Thyroid gland (tissue), 4 donors: Measurements from ENCODE around the gene FAM20C. TPM values are rescaled to one million over a fixed set of nuclear protein-coding genes. Genes with fewer than 3 reads are reported as not detected.

Experiments
- DNase-seq, 2 donors: peaks; one replicate each; pipeline ENCODE4 v3.0.0-alpha.2; 2019
- H3K27ac ChIP-seq, 3 donors: fragments of 200-600 bp; sonication (generic); 1 replicate in 2 of 3; 2 replicates in 1 of 3; pipeline ENCODE4 v1.5.1; 2016 to 2019; ENCODE audit warnings: mild to moderate bottlenecking in 1 of 3, moderate library complexity in 1 of 3
- H3K27me3 ChIP-seq: fragments of 200-600 bp; sonication (generic); one replicate; pipeline ENCODE4 v1.5.1; 2019
- H3K36me3 ChIP-seq, 2 donors: fragments of 200-600 bp; sonication (generic); one replicate each; pipeline ENCODE4 v1.5.1; 2016 to 2019
- H3K4me1 ChIP-seq, 2 donors: fragments of 200-600 bp; sonication (generic); one replicate each; pipeline ENCODE4 v1.5.1; 2017 to 2019
- H3K4me3 ChIP-seq, 3 donors: fragments of 200-600 bp; sonication (generic); replicated peaks in 1 of 3; 1 replicate in 2 of 3; 2 replicates in 1 of 3; pipeline ENCODE4 v1.5.1; 2016; ENCODE audit warnings: mild to moderate bottlenecking in 1 of 3
- H3K9me3 ChIP-seq: fragments of 200-600 bp; sonication (generic); one replicate; pipeline ENCODE4 v1.5.1; 2017
- CTCF ChIP-seq, 6 experiments: fragments of 200-600 bp in 3 of 6; fragments of 450-650 bp in 3 of 6; sonication (generic) in 3 of 6; IDR thresholded peaks; one replicate each; pipeline ENCODE4 v1.5.1; 2016 to 2019; ENCODE audit warnings: antibody characterized with exemption in 6 of 6, mild to moderate bottlenecking in 2 of 6, inconsistent platforms in 1 of 6, moderate library complexity in 1 of 6
- POLR2A ChIP-seq, 2 donors: fragments of 450-650 bp; IDR thresholded peaks; one replicate each; pipeline ENCODE4 v1.6.1; 2017; ENCODE audit warnings: antibody characterized with exemption in 2 of 2, mild to moderate bottlenecking in 2 of 2, moderate library complexity in 1 of 2
- WGBS, 2 donors: methylation state at CpG; one replicate each; pipeline ENCODE4 v1.1.5; 2017; 5-methylcytosine and 5-hydroxymethylcytosine counted together
- intact Hi-C: fragments of 100-400 bp; cut with DNase I; formaldehyde crosslinking; loops from one replicate; pipeline ENCODE4 v1.15.1; 2023
- total RNA-seq, 4 donors: library from RNA; depleted of rRNA; stranded (reverse); fragments of >200 nt; gene quantifications; one replicate each; pipeline ENCODE4 v1.2.3, GENCODE V29; 2016

FAM20C gene
- total RNA-seq, 4 donors from 2014 or later, result 14.0 to 41.8 (median 23.3) TPM

GRCh38 chr7:155469-155900 is 36.9 kb upstream of the FAM20C start:
- Histone ChIP-seq H3K27me3 (no peaks in the 10 kb centered on the region), H3K9me3 (no peaks in the 10 kb centered on the region), H3K4me1 (peaks cover 6 to 7% of the 10 kb centered on the region in 2 donors), H3K27ac (no peak overlapping the region), H3K36me3 (no peaks in the 10 kb centered on the region), H3K4me3 (no peak overlapping the region)
- WGBS, 2 donors, result 63 to 65% methylated on average over 3 of the region's 3 CpGs
- no peak for TF ChIP-seq POLR2A (IDR thresholded peaks at IDR 0.05)
- TF ChIP-seq CTCF (IDR thresholded peaks at IDR 0.05), result no peak
- intact Hi-C loops, result no loop called here
- no peak for DNase-seq

DNA sequence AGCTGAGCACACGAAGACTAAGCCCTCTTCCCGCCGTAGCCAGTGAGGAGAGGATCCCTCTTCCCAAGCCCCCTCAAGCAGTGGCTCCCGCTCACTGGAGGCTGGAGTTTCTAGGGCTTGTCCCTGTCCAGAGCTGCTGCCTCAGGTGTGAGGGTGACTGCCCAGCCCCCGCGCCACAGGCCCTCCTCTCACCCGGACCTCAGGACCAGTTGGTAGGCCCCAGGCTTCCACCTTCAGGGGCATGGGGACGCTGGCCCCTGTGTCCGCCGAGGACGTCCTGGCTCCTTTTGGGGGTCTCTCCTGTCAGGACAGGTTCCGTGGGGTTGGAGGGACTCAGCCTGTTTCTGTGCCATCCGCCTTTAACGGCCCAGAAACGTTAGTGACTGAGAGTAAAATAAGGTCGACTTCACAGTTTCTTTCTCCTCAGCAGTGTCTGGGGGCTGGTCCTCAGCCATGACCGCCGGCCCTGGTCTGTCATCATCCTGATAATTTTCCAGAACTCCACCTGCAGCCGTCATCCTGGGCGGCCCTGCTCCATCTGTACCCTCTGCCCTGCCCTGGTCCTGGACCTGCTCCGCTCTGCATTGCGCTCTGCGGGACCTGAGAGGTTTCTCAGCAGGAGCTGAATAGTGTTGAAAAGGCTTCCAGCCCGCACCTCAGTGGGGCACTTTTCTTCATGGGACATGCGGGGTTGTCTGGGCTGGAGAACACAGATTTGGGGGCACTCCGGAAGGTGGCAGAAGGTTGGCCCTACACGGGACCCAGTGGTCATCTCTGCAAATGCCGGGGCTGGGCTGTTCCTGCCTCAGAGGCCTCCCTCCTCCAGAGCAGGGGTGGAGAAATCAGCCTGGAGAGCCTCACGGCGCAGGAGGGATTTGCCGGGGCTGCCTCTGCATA is 36.0 kb upstream of the FAM20C start:
- H3K36me3 ChIP-seq, result no peaks in the 10 kb centered on the region
- no peak overlapping the region for H3K4me3 ChIP-seq
- intact Hi-C loops, result no loop called here
- H3K9me3 ChIP-seq, result no peaks in the 10 kb centered on the region
- no peak overlapping the region for H3K27ac ChIP-seq
- TF ChIP-seq CTCF (IDR thresholded peaks at IDR 0.05) (no peak), POLR2A (IDR thresholded peaks at IDR 0.05) (no peak)
- no peaks in the 10 kb centered on the region for H3K27me3 ChIP-seq
- WGBS, 2 donors, result 75 to 80% methylated on average over 26 to 28 of the region's 31 CpGs
- no peak for DNase-seq
- H3K4me1 ChIP-seq, result peaks cover 0 to 5% of the 10 kb centered on the region in 2 donors

DNA sequence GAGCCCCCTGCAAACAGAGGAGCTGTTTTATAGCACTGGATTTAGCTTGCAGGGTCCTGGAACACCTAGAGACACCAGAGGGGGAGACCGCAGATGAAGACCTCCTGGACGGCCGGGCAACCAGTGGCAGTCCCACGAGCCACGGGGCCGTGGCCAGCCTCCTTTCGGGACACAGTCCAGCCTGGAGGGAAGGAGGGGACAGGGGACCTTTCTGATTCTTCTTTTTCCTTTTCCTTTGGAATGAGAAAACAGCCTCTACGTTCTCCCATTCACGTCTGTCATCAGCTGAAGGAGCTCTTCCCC is 35.4 kb upstream of the FAM20C start:
- TF ChIP-seq CTCF (IDR thresholded peaks at IDR 0.05) (no peak), POLR2A (IDR thresholded peaks at IDR 0.05) (no peak)
- DNase-seq, result no peak
- WGBS, 2 donors, result 84 to 90% methylated on average over 9 of the region's 9 CpGs
- Histone ChIP-seq H3K4me1 (peaks cover 0 to 5% of the 10 kb centered on the region in 2 donors), H3K27ac (no peak overlapping the region), H3K4me3 (no peak overlapping the region), H3K9me3 (no peaks in the 10 kb centered on the region), H3K27me3 (no peaks in the 10 kb centered on the region), H3K36me3 (no peaks in the 10 kb centered on the region)
- intact Hi-C loops, result no loop called here

GRCh38 chr7:157771-158625 is 34.4 kb upstream of the FAM20C start:
- WGBS, 2 donors, result 86 to 97% methylated on average over 6 to 23 of the region's 23 CpGs
- H3K36me3 ChIP-seq, result no peaks in the 10 kb centered on the region
- H3K4me3 ChIP-seq, result no peak overlapping the region
- no peak for DNase-seq
- H3K27ac ChIP-seq, result no peak overlapping the region
- intact Hi-C loops, result no loop called here
- no peaks in the 10 kb centered on the region for H3K9me3 ChIP-seq
- no peaks in the 10 kb centered on the region for H3K27me3 ChIP-seq
- H3K4me1 ChIP-seq, result peaks cover 0 to 5% of the 10 kb centered on the region in 2 donors
- TF ChIP-seq POLR2A (IDR thresholded peaks at IDR 0.05) (no peak), CTCF (IDR thresholded peaks at IDR 0.05) (no peak)

DNA sequence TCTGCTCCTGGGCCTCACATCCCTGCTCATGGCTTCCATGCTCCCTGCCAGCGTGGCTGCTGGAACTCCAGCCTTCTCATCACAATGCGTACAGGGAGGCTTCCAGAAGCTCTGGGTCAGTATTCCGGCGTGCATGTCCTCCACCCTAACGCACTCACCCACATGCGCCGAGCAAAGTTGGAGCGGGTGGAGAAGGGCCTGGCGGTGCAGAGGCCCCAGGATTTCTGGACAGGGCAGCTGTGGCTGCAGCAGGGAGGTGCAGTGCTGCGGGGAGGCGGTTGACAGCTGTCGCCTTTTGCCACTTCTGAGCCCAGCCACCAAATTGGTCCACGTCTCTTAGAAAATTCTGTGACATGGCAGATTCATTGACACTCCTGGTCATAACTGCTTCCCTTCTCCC is 33.6 kb upstream of the FAM20C start:
- no peak for DNase-seq
- TF ChIP-seq POLR2A (IDR thresholded peaks at IDR 0.05), result no peak
- TF ChIP-seq CTCF (IDR thresholded peaks at IDR 0.05), result no peak

More for the DNA sequence above, 33.6 kb upstream of the FAM20C start:
- intact Hi-C loops, result no loop called here
- Histone ChIP-seq H3K4me3 (no peak overlapping the region), H3K36me3 (no peaks in the 10 kb centered on the region), H3K9me3 (no peaks in the 10 kb centered on the region), H3K27me3 (no peaks in the 10 kb centered on the region), H3K4me1 (peaks cover 0 to 5% of the 10 kb centered on the region in 2 donors), H3K27ac (no peak overlapping the region)
- 93 to 96% methylated on average over 4 to 11 of the region's 13 CpGs for WGBS, 2 donors
